H1 (cell line): ENCODE data around the gene USP49.

Source experiments
- CBX5 ChIP-seq: fragments of 300-800, 300-1000 bp; sonication (generic); IDR thresholded peaks from 2 replicates; pipeline ENCODE4 v1.7.1; 2016; ENCODE audit warnings: antibody characterized with exemption, low read length, low read depth
- CEBPB ChIP-seq: IDR thresholded peaks from 2 replicates; pipeline ENCODE4 v1.6.1; 2012; ENCODE audit warnings: low read depth, low read length
- CHD2 ChIP-seq: IDR thresholded peaks from 2 replicates; pipeline ENCODE4 v1.6.1; 2012; ENCODE audit warnings: low read length, improper control_type of control experiment
- RAD21 ChIP-seq, 2 experiments: IDR thresholded peaks in 1 of 2; conservative IDR thresholded peaks in 1 of 2; 2 replicates each; pipeline ENCODE4 v1.6.1; 2011; ENCODE audit warnings: low read depth in 2 of 2, low read length in 2 of 2, improper control_type of control experiment in 1 of 2, inconsistent platforms in 1 of 2, mild to moderate bottlenecking in 1 of 2, moderate library complexity in 1 of 2
- SIX5 ChIP-seq: IDR thresholded peaks from 2 replicates; pipeline ENCODE4 v1.6.1; 2011; ENCODE audit warnings: mild to moderate bottlenecking, low read depth, low read length
- TF ChIP-seq, protein P1 (sequence below): IDR thresholded peaks from 2 replicates; pipeline ENCODE4 v1.6.1; 2011; ENCODE audit warnings: low read depth, mild to moderate bottlenecking, low read length; ENCODE audit not compliant: insufficient read depth

GRCh38 chr6:41798901-41799558 lies 96.1 kb downstream of the USP49 start:
- TF ChIP-seq, protein P1, sequence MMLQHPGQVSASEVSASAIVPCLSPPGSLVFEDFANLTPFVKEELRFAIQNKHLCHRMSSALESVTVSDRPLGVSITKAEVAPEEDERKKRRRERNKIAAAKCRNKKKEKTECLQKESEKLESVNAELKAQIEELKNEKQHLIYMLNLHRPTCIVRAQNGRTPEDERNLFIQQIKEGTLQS: no peak
- TF ChIP-seq RAD21 (IDR thresholded peaks at IDR 0.05 in 1 of 2, conservative IDR thresholded peaks at IDR 0.05 in 1 of 2; ENCODE audit: low read depth in 2 of 2, low read length in 2 of 2) (no peak), SIX5 (no peak), CBX5 (no peak), CHD2 (no peak), CEBPB (no peak)
